ENCODE data around the gene ASB13. TPM values are rescaled to one million over a fixed set of nuclear protein-coding genes. Genes with fewer than 3 reads are reported as not detected.
A peak's percentile ranks its signal among the peaks of the same experiment; 100 is the strongest.

Gene ASB13
- total and polyA plus RNA-seq, 2 of the 13 experiments (the other 11 are each of a cell fraction or from before 2014, with no cell fraction given): 9.3 to 15.4 TPM

- H3K27ac ChIP-seq (ENCODE audit: extremely low read length, insufficient read depth, low read length): no peak overlapping the region
Measured at GRCh38 chr10:5631936-5632335, 34.5 kb downstream of the ASB13 start.

More at GRCh38 chr10:5631936-5632335, 34.5 kb downstream of the ASB13 start:
- in situ Hi-C loops (cut with HindIII; ENCODE audit: extremely low pct_ligation_motif_present, low pct_unique_long_range_greater_than_20kb) (no loop called here), intact Hi-C loops (cut with micrococcal nuclease; ENCODE audit: unreplicated experiment) (loop anchor here (5.0 kb wide), 1 partner anchor 35 kb away; the partner anchor contains the start of gene ASB13)
- Histone ChIP-seq H3K4me1 (ENCODE audit: insufficient read depth, low read length) (peaks cover 56% of the 10 kb centered on the region), H3K4me3 (replicated peaks in 1 of 3; ENCODE audit: insufficient read depth in 1 of 3, low read depth in 2 of 3, low read length in 3 of 3) (peak overlapping the region in 2 of 3 experiments; percentile 8 to 56; a peak in 4 of 6 replicates), H3K79me2 (ENCODE audit: insufficient read depth, low read length) (no peaks in the 10 kb centered on the region), H2AFZ (ENCODE audit: low read length) (no peak overlapping the region), H4K20me1 (ENCODE audit: insufficient read depth, low read length) (no peaks in the 10 kb centered on the region; the same call in 1 of the 2 replicates), H3K4me2 (ENCODE audit: low read depth, low read length) (peak overlapping the region; percentile 79), H3K9me3 (ENCODE audit: low read length) (no peaks in the 10 kb centered on the region), H3K9ac (ENCODE audit: insufficient read depth, low read depth, low read length) (no peak overlapping the region), H3K27me3 (ENCODE audit: control insufficient read depth in 1 of 2, insufficient read depth in 2 of 2, low read length in 2 of 2) (no peaks in the 10 kb centered on the region; a peak in 1 of 5 replicates), H3K36me3 (replicated peaks in 1 of 2; ENCODE audit: control insufficient read depth in 1 of 2, insufficient read depth in 2 of 2, low read length in 2 of 2) (no peaks in the 10 kb centered on the region)
- no peak for TF ChIP-seq ZNF564 (CRISPR knock-in tag; IDR thresholded peaks at IDR 0.05)
- TF ChIP-seq NFE2L1 (CRISPR knock-in tag; IDR thresholded peaks at IDR 0.05; ENCODE audit: borderline replicate concordance): no peak
- TF ChIP-seq HDAC6 (IDR thresholded peaks at IDR 0.05; ENCODE audit: low read depth, low read length): no peak
- TF ChIP-seq, protein P1, sequence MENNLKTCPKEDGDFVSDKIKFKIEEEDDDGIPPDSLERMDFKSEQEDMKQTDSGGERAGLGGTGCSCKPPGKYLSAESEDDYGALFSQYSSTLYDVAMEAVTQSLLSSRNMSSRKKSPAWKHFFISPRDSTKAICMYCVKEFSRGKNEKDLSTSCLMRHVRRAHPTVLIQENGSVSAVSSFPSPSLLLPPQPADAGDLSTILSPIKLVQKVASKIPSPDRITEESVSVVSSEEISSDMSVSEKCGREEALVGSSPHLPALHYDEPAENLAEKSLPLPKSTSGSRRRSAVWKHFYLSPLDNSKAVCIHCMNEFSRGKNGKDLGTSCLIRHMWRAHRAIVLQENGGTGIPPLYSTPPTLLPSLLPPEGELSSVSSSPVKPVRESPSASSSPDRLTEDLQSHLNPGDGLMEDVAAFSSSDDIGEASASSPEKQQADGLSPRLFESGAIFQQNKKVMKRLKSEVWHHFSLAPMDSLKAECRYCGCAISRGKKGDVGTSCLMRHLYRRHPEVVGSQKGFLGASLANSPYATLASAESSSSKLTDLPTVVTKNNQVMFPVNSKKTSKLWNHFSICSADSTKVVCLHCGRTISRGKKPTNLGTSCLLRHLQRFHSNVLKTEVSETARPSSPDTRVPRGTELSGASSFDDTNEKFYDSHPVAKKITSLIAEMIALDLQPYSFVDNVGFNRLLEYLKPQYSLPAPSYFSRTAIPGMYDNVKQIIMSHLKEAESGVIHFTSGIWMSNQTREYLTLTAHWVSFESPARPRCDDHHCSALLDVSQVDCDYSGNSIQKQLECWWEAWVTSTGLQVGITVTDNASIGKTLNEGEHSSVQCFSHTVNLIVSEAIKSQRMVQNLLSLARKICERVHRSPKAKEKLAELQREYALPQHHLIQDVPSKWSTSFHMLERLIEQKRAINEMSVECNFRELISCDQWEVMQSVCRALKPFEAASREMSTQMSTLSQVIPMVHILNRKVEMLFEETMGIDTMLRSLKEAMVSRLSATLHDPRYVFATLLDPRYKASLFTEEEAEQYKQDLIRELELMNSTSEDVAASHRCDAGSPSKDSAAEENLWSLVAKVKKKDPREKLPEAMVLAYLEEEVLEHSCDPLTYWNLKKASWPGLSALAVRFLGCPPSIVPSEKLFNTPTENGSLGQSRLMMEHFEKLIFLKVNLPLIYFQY (CRISPR knock-in tag; IDR thresholded peaks at IDR 0.05; ENCODE audit: borderline replicate concordance): no peak
- no peak for TF ChIP-seq ZNF468 (CRISPR knock-in tag; IDR thresholded peaks at IDR 0.05)
- TF ChIP-seq, protein P2, sequence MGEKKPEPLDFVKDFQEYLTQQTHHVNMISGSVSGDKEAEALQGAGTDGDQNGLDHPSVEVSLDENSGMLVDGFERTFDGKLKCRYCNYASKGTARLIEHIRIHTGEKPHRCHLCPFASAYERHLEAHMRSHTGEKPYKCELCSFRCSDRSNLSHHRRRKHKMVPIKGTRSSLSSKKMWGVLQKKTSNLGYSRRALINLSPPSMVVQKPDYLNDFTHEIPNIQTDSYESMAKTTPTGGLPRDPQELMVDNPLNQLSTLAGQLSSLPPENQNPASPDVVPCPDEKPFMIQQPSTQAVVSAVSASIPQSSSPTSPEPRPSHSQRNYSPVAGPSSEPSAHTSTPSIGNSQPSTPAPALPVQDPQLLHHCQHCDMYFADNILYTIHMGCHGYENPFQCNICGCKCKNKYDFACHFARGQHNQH (CRISPR knock-in tag; IDR thresholded peaks at IDR 0.05): 0 out of 2 replicates have a peak, but pooled peaks have one; percentile 19
- peak; percentile 39; the same call in 1 of the 2 replicates for TF ChIP-seq ZNF263 (CRISPR knock-in tag; IDR thresholded peaks at IDR 0.05)
- TF ChIP-seq TOPORS (CRISPR knock-in tag; IDR thresholded peaks at IDR 0.05): no peak
- TF ChIP-seq NFKB2 (CRISPR knock-in tag; IDR thresholded peaks at IDR 0.05; ENCODE audit: borderline replicate concordance): 0 out of 2 replicates have a peak, but pooled peaks have one; percentile 37
- TF ChIP-seq CTCF (CRISPR knock-in tag; IDR thresholded peaks at IDR 0.05): no peak
- TF ChIP-seq JDP2 (CRISPR knock-in tag; IDR thresholded peaks at IDR 0.05; ENCODE audit: borderline replicate concordance): no peak
- no peak for TF ChIP-seq TEAD2 (CRISPR knock-in tag; IDR thresholded peaks at IDR 0.05)
- no peak for DNase-seq (ENCODE audit: low spot score)
- ATAC-seq: peak; percentile 31
- ChIA-PET POLR2A (interaction anchor here (1.0 to 1.1 kb wide), 2 partner anchors 28 to 258 kb away, joined by 3 to 4 read pairs; partner anchors contain the start of genes ANKRD16 and FBH1), CTCF (ENCODE audit: low intra/inter-chr PET ratio, low total read pairs) (no interaction called here)
- no TSS peak for BruUV-seq (replicated peaks)
- FAIRE-seq: no peak
- WGBS (ENCODE audit: low lambda C conversion rate): 0% methylated on average over 5 of the region's 10 CpGs
